GM12875 (cell line): ENCODE data around the gene RHBDF1.

Source experiments
- H3K4me3 ChIP-seq: one replicate; pipeline ENCODE4 v1.5.1; 2011; ENCODE audit warnings: low read depth, low read length, control low read depth
- TF ChIP-seq, protein P1 (sequence below): IDR thresholded peaks from 2 replicates; pipeline ENCODE4 v1.5.1; 2011; ENCODE audit warnings: low read depth, mild to moderate bottlenecking, control low read depth, inconsistent platforms, low read length, moderate library complexity, borderline replicate concordance; ENCODE audit not compliant: insufficient read depth

The RHBDF1 gene

DNA sequence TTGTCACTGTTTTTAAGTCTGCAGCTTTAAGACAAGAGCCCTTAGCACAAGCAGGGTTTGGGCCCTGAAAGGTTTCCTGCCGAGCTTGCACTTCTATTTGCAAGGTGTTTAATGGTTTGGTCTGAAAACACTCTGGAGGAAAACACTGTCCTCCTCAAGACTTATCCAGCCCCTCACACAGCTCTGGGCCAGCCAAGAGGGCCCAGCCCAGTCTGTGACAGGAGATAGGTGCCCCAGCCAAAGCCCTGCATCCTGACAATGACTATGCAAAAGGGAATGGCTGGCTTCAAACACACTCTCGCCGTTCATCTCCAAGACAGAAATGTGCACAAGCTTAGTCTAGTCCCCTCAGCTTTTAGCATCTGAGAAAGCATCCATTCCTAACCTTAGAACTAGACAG is 32.5 kb upstream of the RHBDF1 start:
- TF ChIP-seq, protein P1, sequence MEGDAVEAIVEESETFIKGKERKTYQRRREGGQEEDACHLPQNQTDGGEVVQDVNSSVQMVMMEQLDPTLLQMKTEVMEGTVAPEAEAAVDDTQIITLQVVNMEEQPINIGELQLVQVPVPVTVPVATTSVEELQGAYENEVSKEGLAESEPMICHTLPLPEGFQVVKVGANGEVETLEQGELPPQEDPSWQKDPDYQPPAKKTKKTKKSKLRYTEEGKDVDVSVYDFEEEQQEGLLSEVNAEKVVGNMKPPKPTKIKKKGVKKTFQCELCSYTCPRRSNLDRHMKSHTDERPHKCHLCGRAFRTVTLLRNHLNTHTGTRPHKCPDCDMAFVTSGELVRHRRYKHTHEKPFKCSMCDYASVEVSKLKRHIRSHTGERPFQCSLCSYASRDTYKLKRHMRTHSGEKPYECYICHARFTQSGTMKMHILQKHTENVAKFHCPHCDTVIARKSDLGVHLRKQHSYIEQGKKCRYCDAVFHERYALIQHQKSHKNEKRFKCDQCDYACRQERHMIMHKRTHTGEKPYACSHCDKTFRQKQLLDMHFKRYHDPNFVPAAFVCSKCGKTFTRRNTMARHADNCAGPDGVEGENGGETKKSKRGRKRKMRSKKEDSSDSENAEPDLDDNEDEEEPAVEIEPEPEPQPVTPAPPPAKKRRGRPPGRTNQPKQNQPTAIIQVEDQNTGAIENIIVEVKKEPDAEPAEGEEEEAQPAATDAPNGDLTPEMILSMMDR, result no peak
- no peak overlapping the region for H3K4me3 ChIP-seq

DNA sequence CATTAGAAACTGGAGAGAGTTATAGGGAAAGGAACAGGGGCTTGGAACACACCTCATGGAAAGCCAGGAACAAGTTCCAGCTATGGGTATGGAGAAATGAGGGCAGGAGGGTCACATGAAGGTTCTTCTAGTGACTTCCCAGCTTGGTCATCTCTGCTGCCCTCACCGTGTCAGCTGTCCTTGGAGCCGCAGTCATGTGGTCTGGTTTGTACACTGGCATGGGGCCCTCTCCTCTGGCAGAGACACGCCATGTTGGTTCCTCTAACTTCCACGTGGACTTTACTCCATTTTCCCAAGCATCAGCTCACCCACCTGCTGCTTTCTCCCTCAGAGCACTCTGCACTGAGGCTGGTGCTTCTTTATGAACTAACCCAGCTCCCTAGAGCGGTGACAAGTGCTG is 31.9 kb upstream of the RHBDF1 start:
- TF ChIP-seq, protein P1, result no peak
- no peak overlapping the region for H3K4me3 ChIP-seq

DNA sequence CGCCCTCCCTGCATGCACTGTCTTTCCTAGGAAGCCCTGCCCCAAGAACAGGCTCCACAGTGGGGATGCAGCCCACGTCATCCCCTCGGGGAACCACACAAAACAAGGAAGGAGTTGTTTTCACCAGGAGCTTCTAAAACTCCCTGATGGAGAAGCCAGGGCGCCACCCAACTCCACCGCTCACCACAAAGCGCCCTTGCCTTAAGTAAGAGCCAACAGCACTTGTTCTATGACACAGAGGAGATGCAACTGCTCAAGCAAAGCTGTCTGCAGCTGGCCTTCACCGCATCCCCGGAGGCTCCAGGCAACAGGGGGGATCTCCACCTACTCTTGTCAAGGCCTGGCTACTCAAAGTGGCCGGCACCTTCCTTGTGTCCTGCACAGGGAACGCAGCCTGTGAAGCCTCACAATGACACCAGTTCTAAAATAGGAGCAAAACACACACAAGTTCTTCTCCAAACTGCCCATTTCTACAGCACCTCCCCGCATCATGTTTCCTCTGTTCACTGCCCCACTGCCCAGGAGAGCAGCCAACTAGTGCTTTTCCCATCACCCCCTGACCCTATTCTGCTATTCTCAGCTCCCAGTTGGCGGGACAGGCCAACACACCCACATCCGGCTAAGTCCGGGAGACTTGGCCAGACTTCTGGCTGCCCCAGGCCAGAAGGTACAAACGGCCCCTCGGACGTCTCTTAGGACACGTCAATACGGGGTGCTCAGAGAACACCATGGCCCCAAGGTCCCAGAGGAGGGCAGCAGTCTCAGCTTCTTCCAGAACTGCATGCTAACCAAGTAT is 29.8 kb upstream of the RHBDF1 start:
- TF ChIP-seq, protein P1, result no peak
- no peak overlapping the region for H3K4me3 ChIP-seq

DNA sequence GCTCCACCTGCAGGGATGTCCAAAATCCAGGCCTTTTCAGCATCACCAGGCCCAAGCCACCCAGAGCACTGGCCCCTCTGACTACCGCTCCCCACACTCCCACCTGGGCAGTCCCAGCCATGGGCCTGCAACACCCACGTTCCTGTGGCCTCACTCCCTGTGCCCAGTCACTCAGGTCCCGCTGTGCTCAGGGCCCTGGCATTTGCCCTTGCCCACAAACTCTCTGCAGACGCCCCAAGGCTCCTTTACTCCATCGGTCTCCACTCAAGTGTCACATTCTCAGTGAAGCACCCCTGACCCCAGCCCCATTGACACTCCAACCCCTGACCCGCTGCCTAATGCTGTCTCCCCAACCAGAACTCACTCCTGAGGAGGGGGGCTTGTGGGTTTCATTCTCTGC is 29.2 kb upstream of the RHBDF1 start:
- TF ChIP-seq, protein P1, result no peak
- H3K4me3 ChIP-seq, result no peak overlapping the region

DNA sequence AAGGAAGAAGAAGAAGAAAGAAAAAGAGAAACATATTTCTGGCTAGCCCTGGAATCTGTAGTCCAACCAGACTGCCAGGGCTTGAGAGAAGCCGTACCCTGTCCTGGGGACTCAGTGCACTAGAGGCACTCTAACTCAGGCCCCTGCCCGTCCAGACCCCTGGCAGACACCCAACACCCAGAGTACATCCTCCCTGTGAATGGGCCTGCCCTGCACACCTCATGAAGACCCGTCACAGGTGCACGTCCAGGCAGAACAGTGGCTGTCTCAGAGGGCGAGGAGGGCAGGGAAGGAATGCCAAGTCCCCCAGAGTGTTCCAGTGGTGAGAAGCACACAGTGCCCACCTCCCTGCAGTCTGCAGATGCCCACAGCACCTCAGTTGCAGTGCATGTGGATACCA is 28.6 kb upstream of the RHBDF1 start:
- TF ChIP-seq, protein P1, result no peak
- H3K4me3 ChIP-seq, result no peak overlapping the region

DNA sequence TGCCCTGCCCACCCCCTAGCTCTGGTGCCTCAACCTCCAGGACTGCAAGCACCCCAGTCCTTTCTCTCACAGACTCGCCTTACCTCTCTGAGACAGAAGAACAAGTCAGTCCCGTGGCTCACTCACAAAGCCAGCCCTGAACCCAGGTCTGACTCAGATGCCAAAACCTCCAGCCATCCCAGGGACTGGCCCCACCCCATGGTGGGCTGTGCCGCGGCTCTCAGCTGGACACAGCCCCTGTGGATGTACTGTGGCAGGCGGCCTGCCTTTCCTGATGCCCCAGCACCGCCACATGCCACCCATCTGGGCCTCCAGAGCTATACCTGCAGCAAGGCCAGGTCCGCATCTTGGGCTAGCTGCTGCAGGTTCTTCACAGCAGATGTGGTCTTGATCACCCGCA is 25.4 kb upstream of the RHBDF1 start:
- H3K4me3 ChIP-seq, result no peak overlapping the region
- TF ChIP-seq, protein P1, result no peak

DNA sequence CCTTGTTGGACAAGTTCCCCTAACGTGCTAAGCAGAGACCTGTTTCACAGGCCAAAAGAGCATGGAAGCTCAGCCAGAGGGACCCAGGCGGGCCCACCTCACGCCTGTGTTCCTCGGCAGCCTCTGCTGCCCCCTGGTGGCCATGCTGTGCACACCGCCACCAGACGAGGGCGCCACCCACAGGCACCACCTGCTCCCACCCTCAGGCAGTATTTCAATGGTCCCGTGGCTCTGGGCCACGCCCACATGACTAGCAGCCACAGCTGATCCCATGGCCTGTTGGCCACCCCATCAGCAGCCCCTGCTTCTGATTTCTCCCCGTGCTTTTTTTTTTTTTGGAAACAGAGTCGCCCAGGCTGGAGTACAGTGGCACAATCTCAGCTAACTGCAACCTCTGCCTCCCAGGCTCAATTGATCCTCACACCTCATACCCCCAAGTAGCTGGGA is 24.5 kb upstream of the RHBDF1 start:
- TF ChIP-seq, protein P1, result peak; percentile 100
- H3K4me3 ChIP-seq, result no peak overlapping the region
